HG03066 (cell line): Measurements from ENCODE around the gene CYB5R4.
"Not testable (repeated sequence)": the region's sequence is repeated elsewhere in the genome, so short reads cannot be mapped to it uniquely, and the experiment has no call there.

ENCODE experiments used
- ATAC-seq: cut with Tn5 transposase; IDR thresholded peaks from one replicate; pipeline ENCODE4 v1.9.1; 2021; ENCODE audit warnings: low read depth; ENCODE audit not compliant: unreplicated experiment

Gene CYB5R4

GRCh38 chr6:83907623-83908390, 48.3 kb downstream of the CYB5R4 start:
- not testable (repeated sequence) for ATAC-seq

DNA sequence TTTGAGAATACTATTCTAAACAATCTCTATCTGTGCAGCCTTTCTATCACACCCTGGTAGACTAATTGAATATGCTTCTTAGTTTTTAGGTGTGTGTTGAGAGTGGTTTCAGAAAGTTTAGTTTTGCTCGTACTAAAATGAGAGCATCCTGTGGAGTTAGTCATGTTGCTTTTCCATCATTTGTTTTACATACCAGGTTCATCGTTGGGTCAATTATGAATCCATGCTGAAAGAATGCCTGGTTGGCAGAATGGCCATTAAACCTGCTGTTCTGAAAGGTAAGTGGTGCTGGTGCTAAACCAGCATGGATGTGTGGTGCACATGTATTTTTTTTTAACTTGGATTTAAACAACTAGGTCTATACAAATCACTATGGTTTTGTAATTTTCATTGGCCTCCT, 49.3 kb downstream of the CYB5R4 start:
- ATAC-seq: no peak

DNA sequence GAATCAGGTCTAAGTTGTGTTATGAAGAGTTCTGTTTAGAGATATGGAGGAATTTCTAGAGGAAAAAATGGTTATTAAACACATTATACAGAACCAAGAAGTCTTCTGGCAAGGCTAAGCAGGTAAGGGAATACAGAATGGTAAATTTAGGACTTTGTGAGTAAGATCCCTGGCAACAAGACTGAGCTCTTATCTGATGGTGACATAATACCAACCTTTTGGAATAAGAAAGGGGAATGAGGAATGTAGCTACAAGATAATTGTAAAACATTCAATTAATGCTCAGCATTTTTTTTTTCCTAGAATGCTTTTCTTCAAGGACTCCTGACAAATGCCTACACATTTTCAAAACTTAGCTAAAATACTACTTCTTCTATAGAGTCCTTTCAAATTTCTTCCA, 51.8 kb downstream of the CYB5R4 start:
- ATAC-seq: no peak

- ATAC-seq: no peak
Observed at GRCh38 chr6:83914953-83915352, 55.5 kb downstream of the CYB5R4 start.

GRCh38 chr6:83917001-83917400, 57.5 kb downstream of the CYB5R4 start:
- no peak for ATAC-seq

DNA sequence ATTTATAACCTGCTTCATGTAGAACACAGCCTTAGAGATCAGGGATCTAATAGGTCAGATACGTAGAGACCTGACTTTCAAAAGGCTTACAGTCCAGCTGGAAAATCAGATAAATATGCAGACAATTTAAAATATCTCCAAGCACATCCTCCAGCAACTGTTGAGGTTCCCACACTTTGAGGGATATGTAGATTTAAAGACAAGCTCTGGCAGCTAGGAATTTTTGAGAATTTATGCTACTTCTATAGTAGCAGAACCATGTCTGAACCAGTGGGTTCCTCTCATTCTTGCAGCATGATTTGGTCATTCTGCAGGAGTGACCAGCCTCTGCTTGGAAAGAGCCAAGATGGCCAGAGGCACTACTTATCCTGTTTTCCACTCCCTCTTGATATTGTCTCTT, 60.5 kb downstream of the CYB5R4 start:
- no peak for ATAC-seq

DNA sequence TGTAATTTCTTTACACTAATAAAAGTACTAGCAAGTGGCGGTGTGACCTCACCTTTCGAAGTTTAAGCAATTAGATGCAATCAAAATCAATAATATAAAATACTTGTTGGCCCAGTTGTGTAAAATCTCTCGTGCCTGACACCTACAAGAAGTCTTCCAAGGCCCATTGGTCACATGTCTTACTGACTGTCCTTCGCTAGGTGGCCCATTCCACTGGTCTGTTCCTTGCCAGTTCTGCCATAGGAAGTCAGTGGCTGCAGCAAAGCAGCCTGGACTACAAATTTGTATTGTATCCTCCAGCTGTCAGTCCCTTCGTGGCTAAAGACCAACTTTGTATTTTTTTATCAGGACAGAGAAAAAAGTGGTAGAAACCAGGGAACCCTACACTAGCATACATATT, 61.8 kb downstream of the CYB5R4 start:
- no peak for ATAC-seq

DNA sequence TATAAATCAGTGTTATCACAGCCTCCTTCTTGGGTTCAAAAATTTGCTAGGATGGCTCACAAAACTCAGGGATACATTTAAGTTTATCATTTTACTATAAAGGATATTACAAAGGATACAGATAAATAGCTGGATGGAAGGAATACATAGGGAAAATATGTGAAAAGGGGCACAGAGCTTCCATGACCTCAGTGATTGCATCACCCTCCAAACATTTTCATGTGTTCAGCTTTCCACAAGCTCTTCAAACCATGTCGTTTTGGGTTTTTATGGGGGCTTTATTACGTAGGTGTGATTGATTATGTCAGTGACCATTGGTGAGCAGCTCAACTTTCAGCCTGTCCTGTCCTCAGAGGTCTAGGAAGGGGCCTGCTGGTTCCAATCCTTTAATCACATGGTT, 68.0 kb downstream of the CYB5R4 start:
- no peak for ATAC-seq

DNA sequence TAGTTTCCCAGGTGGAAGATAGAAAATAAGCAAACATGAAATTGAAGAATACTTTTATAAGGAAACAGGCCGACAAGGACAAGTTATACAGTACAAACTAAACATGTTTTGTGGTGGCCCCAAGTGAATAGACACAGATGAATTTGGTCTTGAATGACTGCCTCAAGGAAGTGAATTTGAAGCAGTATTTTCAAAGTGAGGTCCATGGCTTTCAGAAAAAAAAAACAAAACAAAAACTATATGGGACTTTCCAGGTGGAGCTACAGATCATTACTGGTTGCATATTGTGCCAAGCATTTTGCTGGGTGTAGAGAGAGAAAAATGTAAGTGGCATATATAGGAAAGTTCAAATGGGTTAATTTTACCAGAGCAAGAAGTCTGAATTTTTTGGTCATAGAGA, 68.8 kb downstream of the CYB5R4 start:
- ATAC-seq: no peak

- ATAC-seq: not testable (repeated sequence)
Observed at GRCh38 chr6:83946201-83946833, 86.8 kb downstream of the CYB5R4 start.

DNA sequence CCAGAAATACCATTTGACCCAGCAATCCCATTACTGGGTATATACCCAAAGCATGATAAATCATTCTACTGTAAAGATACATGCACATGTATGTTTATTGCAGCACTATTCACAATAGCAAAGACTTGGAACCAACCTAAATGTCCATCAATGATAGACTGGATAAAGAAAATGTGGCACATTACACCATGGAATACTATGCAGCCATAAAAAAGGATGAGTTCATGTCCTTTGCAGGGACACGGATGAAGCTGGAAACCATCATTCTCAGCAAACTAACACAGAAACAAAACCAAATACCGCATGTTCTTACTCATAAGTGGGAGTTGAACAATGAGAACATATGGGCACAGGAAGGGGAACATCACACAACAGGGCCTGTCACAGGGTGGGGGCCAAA, 88.5 kb downstream of the CYB5R4 start:
- ATAC-seq: not testable (repeated sequence)

DNA sequence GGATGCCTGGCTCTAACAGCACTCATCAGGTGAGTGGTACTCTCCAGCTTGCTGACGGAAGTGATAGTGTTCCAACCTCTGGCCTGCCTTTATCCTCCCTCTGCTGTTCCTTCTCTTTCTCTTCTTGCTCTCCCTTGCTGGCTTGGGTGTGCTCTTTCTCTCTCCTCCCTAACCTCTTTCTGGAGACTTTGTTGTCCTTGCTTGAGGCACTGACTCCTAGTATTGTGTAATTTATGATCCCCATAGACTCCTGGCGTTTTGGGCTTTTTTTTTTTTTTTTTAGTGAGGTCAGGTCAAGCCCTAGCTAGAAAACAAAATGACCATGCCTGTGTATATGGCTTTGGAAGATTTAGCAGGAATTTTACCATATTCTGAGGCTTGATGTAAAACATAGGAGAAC, 89.4 kb downstream of the CYB5R4 start:
- ATAC-seq: no peak

DNA sequence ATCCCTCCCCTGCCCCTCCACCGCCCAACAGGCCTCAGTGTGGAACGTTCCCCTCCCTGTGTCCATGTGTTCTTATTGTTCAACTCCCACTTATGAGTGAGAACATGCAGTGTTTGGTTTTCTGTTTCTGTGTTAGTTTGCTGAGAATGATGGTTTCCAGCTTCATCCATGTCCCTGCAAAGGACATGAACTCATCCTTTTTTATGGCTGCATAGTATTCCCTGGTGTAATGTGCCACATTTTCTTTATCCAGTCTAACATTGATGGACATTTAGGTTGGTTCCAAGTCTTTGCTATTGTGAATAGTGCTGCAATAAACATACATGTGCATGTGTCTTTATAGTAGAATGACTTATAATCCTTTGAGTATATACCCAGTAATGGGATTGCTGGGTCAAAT, 91.9 kb downstream of the CYB5R4 start:
- ATAC-seq: not testable (repeated sequence)

- no peak for ATAC-seq
Observed at GRCh38 chr6:83952830-83953229, 93.3 kb downstream of the CYB5R4 start.

DNA sequence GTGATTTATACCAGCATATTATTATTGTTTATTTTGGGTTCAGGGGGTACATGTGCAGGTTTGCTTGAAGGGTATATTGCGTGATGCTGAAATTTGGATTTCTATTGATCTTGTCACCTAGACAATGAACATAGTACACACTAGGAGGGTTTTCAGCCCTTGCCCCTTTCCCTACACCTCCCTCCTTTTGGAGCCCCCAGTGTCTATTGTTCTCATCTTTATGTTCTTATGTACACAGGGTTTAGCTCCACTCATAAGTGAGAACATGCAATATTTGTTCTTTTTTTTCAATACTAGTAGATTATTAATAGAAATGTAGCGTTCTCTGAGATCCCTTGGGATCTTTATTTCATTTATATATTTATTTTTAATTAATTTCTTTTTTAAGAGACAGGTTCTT, 94.9 kb downstream of the CYB5R4 start:
- no peak for ATAC-seq

DNA sequence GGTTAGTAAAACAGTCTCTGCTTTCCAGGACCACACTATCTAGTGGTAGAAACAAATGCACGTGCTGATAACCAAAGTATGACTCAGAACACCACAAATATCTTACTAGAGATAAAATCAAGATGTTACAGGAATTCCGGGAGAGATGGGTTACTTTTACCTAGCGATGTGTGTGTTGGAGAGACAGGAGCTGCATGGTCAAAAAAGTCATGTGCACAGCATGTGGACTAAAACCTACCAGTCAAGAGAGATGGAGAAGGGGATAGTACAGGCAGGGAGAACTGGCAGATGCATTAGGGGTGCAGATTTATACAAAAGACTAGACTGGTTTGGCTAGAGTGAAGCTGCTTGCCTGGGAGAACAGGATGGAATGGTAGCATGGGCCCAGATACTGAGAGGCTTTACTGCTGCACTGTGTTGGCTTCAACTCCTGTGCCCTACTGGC, 98.8 kb downstream of the CYB5R4 start:
- ATAC-seq: no peak

- ATAC-seq: no peak
Observed at GRCh38 chr6:83960664-83961063, 101.2 kb downstream of the CYB5R4 start.

DNA sequence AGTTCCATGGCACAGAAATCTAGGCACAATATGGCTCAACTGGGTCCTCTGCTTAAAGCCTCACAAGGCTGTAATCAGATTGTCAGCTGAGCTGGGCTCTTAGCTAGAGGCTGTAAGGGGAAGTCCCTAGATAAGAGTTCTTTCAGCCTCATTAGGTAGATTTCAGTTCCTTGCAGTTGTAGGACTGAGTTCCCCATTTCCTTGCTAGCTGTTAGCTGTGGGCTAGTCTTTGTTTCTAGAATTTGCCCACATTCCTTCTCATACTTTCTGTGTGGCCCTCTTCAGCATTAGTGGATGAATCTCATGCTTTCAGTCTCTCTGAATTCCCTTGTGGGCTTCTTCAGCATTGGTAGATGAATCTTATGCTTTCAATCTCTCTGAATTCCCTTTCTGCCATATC, 103.1 kb downstream of the CYB5R4 start:
- peak; percentile 93 for ATAC-seq

GRCh38 chr6:83966539-83966938, 107.0 kb downstream of the CYB5R4 start:
- no peak for ATAC-seq

- no peak for ATAC-seq
Observed at GRCh38 chr6:83970582-83970981, 111.1 kb downstream of the CYB5R4 start.

DNA sequence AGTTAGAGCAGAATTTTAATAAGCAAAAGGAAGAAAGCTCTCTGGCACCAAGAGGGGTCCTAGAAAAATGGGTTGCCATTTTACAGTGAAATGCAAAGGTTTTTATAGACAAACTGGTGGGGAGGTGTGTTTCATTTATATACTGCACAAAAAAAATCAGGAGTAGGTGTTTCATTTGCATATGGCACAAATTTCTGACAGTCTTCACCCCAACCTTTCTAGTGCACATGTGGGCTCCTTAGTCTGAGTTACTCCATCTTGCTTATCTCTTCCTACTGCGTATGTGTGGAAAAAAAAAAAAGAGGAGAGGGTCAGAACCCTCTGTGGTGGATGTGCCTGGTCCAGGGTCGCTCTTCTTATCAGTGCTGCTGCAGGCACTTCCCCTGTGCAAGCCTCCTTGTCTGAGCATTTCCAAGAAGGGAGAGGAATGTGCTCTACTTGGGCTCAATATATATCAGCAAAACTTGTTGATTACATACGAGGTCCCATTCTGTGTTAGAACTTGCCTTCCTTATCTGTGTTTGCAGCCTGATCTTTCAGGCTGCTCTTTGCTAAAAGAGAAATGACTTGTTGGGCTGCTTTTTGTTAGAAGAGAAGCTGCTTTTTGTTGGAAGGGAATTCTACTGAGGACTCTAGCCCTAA, 115.0 kb downstream of the CYB5R4 start:
- ATAC-seq: no peak
